Endothelial cell of umbilical vein (primary cell): Measurements from ENCODE around the gene EPC1.

Source experiments
- CTCF ChIP-seq, 2 donors: IDR thresholded peaks; 1 replicate in 1 of 2; 2 replicates in 1 of 2; pipeline ENCODE4 v1.5.1; 2011; ENCODE audit warnings: low read length in 2 of 2, mild to moderate bottlenecking in 2 of 2, moderate library complexity in 2 of 2, control low read depth in 1 of 2, inconsistent platforms in 1 of 2, low read depth in 1 of 2; ENCODE audit not compliant: insufficient read depth in 1 of 2; ENCODE audit errors: extremely low read depth in 1 of 2
- EZH2 ChIP-seq: IDR thresholded peaks from 2 replicates; pipeline ENCODE4 v1.6.1; 2012; ENCODE audit warnings: borderline replicate concordance, low read depth, mild to moderate bottlenecking, moderate library complexity, low read length, inconsistent platforms; ENCODE audit not compliant: severe bottlenecking
- POLR2A ChIP-seq: IDR thresholded peaks from 2 replicates; pipeline ENCODE4 v1.6.1; 2012; ENCODE audit warnings: low read depth, mild to moderate bottlenecking, control low read depth, low read length
- POLR2AphosphoS5 ChIP-seq: IDR thresholded peaks from 2 replicates; pipeline ENCODE4 v1.6.1; 2012; ENCODE audit warnings: low read depth, mild to moderate bottlenecking, control low read depth, low read length, moderate library complexity; ENCODE audit not compliant: insufficient read depth

GRCh38 chr10:32293581-32293980 lies 53.4 kb downstream of the EPC1 start:
- no peak for TF ChIP-seq POLR2AphosphoS5
- no peak for TF ChIP-seq CTCF (IDR thresholded peaks at IDR 0.05; ENCODE audit: extremely low read depth in 1 of 2, insufficient read depth in 1 of 2, low read depth in 1 of 2, low read length in 2 of 2)
- no peak for TF ChIP-seq POLR2A
- no peak for TF ChIP-seq EZH2
